GM12873 (cell line): ENCODE data around the gene LARP4B.

Experiments used
- TF ChIP-seq, protein P1 (sequence below): IDR thresholded peaks from 2 replicates; pipeline ENCODE4 v1.5.1; 2012; ENCODE audit warnings: low read depth, mild to moderate bottlenecking, moderate library complexity, low read length, control low read depth; ENCODE audit not compliant: insufficient read depth; ENCODE audit errors: missing control alignments

Gene LARP4B

DNA sequence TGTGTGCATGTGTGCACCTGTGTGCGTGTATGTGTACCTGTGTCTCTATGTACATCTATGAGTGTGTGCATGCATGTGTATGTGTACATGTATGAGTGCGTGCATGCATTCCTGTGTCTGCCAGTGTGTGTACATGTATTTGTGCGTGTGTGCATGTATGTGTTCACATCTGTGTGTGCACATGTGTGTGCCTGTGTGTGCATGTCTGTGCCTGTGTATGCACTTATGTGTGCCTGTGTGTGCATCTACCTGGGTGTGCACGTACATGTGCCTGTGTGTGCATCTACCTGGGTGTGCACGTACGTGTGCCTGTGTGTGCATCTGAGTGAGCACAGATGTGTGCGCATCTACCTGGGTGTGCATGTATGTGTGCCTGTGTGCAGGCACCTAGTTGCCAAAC lies 139.9 kb downstream of the LARP4B start:
- TF ChIP-seq, protein P1, sequence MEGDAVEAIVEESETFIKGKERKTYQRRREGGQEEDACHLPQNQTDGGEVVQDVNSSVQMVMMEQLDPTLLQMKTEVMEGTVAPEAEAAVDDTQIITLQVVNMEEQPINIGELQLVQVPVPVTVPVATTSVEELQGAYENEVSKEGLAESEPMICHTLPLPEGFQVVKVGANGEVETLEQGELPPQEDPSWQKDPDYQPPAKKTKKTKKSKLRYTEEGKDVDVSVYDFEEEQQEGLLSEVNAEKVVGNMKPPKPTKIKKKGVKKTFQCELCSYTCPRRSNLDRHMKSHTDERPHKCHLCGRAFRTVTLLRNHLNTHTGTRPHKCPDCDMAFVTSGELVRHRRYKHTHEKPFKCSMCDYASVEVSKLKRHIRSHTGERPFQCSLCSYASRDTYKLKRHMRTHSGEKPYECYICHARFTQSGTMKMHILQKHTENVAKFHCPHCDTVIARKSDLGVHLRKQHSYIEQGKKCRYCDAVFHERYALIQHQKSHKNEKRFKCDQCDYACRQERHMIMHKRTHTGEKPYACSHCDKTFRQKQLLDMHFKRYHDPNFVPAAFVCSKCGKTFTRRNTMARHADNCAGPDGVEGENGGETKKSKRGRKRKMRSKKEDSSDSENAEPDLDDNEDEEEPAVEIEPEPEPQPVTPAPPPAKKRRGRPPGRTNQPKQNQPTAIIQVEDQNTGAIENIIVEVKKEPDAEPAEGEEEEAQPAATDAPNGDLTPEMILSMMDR, result no peak

DNA sequence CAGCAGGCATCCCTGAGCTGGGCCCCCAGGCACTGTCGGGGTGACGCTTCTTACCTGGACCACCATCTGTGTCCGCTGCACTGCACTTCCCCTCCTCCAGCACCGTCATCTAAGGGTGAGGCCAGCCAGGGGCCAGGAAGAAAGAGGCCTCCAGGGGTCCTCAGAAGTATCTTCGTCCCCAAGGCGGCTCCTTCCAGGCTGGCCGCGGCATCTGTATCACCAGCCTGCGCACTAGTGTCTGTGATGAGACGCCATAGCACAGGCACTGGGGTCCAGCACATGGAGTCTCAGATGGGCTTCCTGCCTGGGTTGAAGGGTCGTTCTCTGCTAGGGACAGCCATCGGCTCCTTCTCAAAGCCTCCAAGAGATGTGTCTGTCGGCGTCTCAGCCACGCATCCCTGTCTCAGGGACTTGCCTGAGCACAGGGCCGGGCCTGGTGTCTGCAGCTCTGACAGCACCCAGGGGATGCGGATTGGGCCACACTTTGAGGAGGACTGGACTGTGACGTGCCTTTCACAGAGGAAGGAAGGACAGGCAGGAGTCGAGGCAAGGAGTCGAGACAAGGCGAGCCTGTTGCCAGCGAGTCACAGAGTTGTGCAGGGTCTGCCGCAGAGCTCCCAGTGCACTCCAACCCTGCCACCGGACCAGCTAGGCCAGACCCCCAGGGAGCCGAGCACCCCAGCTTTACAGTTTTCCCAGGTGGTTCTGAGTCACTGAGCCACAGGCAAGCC lies 140.5 kb downstream of the LARP4B start:
- TF ChIP-seq, protein P1, result no peak

DNA sequence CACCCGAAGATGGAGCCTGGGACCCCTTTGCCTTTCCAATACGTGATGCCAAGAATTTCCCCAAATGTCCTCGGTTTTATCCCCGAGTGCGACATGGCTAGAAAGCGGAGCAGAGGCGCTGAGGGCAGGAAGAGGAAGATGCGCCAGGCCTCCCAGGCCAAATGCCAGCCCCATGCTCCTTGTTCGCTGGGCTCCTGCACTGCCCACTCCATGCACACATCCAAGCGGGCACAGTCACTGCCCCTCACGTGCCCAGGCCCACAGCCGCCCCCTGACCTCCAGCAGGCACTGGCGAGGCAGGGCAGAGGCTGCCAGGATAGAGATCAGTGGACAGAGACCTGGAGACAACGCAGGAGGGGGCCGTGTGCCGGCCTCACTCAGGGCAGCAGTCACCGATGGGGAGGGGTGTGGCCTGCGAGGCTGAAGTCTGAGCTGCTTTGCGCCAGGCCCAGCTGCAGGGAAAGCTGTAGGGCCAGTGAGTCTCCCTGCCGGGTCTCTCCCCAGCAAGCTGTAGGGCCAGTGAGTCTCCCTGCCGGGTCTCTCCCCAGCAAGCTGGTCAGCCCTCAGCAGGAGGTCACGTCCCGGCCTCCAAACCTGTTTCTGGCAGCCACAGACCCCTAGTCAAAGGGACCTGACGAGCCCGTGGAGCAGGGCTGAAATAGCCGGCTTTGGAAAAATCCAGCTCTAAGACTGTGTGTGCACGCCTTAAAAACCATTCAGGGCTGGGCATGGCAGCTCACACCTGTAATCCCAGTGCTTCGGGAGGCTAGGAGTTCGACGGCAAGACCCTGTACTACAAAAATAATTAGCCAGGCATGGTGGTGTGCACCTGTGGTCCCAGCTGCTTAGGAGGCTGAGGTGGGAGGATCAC lies 141.4 kb downstream of the LARP4B start:
- TF ChIP-seq, protein P1, result no peak

DNA sequence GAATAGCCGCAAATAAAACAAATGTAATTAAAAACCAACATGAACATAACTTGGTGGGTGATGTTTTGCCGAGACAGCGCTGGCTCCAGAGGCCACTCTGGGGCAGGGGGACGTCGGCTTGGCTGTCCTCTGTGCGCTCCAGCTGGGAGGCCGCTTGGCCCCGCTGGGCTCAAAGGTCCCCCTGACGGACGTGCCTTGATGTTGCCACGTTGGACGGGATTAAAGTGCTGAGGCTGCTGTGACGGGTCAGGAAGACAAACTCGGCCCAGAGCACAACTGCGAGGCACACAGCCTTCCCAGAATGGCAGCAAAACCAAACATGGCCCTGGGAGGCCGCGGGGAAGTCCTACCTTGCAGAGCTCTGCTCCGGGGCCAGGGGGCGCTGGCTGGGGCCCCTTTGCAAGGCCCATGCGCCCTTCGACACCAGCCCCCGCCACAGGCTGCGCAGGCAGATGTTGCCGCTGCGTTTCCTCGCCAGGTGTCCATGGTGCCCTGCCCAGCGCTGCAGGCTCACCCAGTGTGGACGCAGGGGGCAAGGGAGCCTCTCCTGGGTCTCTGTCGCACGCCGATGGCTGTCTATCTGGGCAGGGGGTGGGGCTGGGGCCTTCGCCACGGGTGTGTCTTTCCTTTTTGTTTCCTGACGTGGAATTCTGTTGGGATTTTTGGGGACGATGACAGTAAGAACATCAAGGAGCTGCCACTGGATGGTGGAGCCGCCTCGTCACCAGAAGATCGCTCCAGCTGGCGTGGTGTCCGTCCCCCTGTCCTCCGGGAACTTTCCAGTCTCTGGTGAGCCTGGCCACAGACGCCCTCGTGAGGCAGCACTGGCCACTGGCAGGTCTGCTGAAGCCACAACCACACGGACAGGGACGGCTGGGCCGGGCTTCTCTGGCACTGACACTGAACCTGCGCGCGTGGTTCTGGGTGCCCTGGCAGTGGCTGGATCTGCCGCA lies 142.4 kb downstream of the LARP4B start:
- TF ChIP-seq, protein P1, result peak; percentile 66

DNA sequence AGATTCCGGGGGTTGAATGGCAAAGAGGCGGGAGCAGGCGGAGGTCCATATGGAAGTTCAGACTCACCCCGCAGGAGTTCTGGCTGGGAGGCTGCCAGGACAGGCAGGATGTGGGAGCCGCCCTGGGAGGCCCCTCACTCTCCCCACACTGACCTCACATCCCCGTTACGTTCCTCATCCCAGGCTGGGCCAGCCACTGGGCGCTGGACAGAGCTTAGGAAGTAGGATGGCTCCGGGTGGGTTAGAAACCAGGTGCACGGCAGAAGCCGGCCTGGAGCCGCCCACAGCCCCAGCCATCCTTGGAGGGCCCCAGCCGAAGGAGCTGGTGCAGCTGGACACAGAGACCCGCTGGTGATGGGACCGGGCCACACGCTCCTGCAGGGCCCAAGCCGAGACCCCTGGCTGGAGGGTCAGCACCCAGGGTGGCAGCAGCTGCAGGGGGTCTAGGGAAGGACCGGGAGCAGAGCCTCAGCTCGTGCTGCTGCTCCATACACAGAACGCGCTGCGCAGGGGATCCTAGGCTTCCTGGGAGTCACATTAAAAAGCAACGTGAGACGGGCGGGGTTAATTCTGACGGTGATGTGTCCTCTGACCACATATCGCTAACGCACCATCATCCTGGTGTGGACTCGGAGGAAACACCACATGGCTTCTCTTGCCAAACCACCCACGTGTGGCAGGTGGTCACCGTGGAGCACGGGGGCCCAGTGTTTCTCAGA lies 143.4 kb downstream of the LARP4B start:
- TF ChIP-seq, protein P1, result no peak

DNA sequence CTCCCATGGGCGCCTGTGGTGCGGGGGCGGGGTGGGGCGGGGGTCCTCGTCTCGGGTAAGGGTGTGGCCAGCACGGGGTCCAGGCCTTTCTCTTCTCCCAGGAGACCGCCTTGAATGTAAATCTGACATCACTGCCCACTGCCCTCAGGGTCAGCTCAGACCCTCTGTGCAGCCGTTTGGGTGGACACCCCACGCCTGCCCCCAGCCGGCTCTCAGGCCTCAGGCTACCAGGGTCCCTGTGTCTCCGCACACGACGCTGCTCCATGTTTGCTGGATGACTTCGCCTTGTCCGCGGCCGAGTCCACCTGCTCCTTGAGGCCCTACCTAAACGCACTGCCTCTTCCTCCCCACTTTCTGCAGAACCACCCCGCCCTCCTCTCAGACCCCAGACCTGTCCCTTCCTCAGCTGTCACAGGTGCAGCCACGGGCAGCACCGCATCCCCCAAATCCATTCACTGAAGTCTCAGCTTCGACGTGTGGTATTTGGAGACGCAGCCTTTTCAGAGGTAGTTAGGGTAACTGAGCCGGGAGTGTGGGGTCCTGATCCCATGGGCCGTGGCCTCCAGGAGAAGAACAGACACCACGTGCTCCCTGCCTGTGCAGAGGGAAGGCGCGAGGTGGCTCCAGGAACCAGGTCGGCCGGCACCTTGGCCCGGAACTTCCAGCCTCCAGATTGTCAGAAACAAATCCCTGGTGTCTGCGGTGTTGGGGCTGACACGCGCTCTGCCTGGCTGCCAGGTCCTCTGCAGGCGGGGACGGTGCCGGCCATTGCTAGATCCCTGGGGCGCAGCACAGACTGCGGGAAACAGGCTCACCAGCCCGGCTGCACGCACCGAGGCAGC lies 144.7 kb downstream of the LARP4B start:
- TF ChIP-seq, protein P1, result no peak
